ENCODE data around the gene LRRC15. TPM values are rescaled to one million over a fixed set of nuclear protein-coding genes. Genes with fewer than 3 reads are reported as not detected.

The LRRC15 gene
- total RNA-seq, 2 donors from 2014 or later = not detected

- peak; percentile 78 to 83 for ATAC-seq (replicated peaks in 1 of 2)
- H3K9me3 Mint-ChIP-seq = peaks cover 2 to 5% of the 10 kb centered on the region in 2 donors
- H3K27me3 Mint-ChIP-seq (ENCODE audit: low read depth) = peaks cover 9% of the 10 kb centered on the region
- H3K27ac Mint-ChIP-seq = no peak overlapping the region
- peaks cover 2% of the 10 kb centered on the region in 2 donors for H3K36me3 Mint-ChIP-seq (ENCODE audit: insufficient read depth in 2 of 2)
- H3K4me1 Mint-ChIP-seq (ENCODE audit: low read depth) = peaks cover 9% of the 10 kb centered on the region
- no peak overlapping the region for H3K4me3 Mint-ChIP-seq
- DNase-seq = peak; percentile 56 to 67
Observed at GRCh38 chr3:194323785-194324735, 45.5 kb downstream of the LRRC15 start.

GRCh38 chr3:194322678-194323211 lies 46.8 kb downstream of the LRRC15 start:
- peak; percentile 46 to 51 for DNase-seq
- peaks cover 15% of the 10 kb centered on the region for H3K27me3 Mint-ChIP-seq (ENCODE audit: low read depth)
- H3K36me3 Mint-ChIP-seq (ENCODE audit: insufficient read depth in 2 of 2) = peaks cover 5% of the 10 kb centered on the region in 2 donors
- H3K9me3 Mint-ChIP-seq = peaks cover 4 to 8% of the 10 kb centered on the region in 2 donors
- ATAC-seq (replicated peaks in 1 of 2) = peak; percentile 60 to 75
- H3K4me3 Mint-ChIP-seq = no peak overlapping the region
- H3K27ac Mint-ChIP-seq = no peak overlapping the region
- H3K4me1 Mint-ChIP-seq (ENCODE audit: low read depth) = peaks cover 9% of the 10 kb centered on the region

- Mint-ChIP-seq H3K27ac (no peak overlapping the region), H3K36me3 (ENCODE audit: insufficient read depth in 2 of 2) (peaks cover 5% of the 10 kb centered on the region in 2 donors), H3K9me3 (peaks cover 4 to 8% of the 10 kb centered on the region in 2 donors), H3K4me1 (ENCODE audit: low read depth) (peaks cover 9% of the 10 kb centered on the region), H3K4me3 (peak overlapping the region in 1 of 2 donors; percentile 16), H3K27me3 (ENCODE audit: low read depth) (peaks cover 20% of the 10 kb centered on the region)
- DNase-seq = no peak
- no peak for ATAC-seq (replicated peaks in 1 of 2)
Observed at GRCh38 chr3:194321693-194322640, 47.6 kb downstream of the LRRC15 start.

GRCh38 chr3:194320744-194321243 lies 48.7 kb downstream of the LRRC15 start:
- no peak for ATAC-seq (replicated peaks in 1 of 2)

GRCh38 chr3:194320100-194320499 lies 49.4 kb downstream of the LRRC15 start:
- DNase-seq = no peak
- peaks cover 34% of the 10 kb centered on the region for H3K27me3 Mint-ChIP-seq (ENCODE audit: low read depth)
- peaks cover 5% of the 10 kb centered on the region in 2 donors for H3K36me3 Mint-ChIP-seq (ENCODE audit: insufficient read depth in 2 of 2)
- no peak for ATAC-seq (replicated peaks in 1 of 2)
- no peak overlapping the region for H3K4me3 Mint-ChIP-seq
- peaks cover 4 to 8% of the 10 kb centered on the region in 2 donors for H3K9me3 Mint-ChIP-seq
- no peak overlapping the region for H3K27ac Mint-ChIP-seq
- peaks cover 22% of the 10 kb centered on the region for H3K4me1 Mint-ChIP-seq (ENCODE audit: low read depth)

More at GRCh38 chr3:194320744-194321243, 48.7 kb downstream of the LRRC15 start:
- peaks cover 30% of the 10 kb centered on the region for H3K27me3 Mint-ChIP-seq (ENCODE audit: low read depth)
- no peak overlapping the region for H3K27ac Mint-ChIP-seq
- peaks cover 5% of the 10 kb centered on the region in 2 donors for H3K36me3 Mint-ChIP-seq (ENCODE audit: insufficient read depth in 2 of 2)
- DNase-seq = no peak
- H3K9me3 Mint-ChIP-seq = peaks cover 4 to 8% of the 10 kb centered on the region in 2 donors
- H3K4me3 Mint-ChIP-seq = no peak overlapping the region
- H3K4me1 Mint-ChIP-seq (ENCODE audit: low read depth) = peaks cover 19% of the 10 kb centered on the region

DNA sequence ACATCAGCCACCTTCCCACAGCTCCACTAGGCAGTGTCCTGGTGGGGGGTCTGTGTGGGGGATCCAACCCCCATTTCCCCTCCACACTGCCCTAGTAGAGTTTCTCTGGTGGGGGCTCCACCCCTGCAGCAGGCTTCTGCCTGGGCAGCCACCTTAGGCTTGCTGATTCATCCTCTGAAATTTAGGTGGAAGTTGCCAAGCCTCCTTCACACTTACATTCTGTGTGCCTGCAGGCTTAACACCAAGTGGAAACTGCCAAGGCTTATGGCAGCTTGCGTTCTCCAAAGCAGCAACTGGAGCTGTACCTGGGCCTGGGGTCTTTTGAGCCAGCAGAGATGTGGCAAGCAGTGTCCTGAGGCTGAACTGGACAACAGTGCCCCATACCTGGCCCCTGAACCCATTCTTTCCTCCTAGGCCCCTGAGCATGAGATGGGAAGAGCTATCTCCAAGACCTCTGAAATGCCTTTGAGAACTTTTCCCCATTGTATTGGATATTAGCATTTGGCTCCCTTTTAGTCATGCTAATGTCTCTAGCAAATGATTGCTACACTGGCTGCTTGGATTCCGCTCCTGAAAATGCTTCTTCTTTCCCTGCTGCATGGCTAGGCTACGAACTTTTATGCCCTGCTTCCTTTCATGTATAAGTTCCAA lies 50.9 kb downstream of the LRRC15 start:
- no peak overlapping the region for H3K27ac Mint-ChIP-seq
- no peak overlapping the region for H3K4me3 Mint-ChIP-seq
- ATAC-seq (replicated peaks in 1 of 2) = no peak
- peaks cover 5% of the 10 kb centered on the region in 2 donors for H3K36me3 Mint-ChIP-seq (ENCODE audit: insufficient read depth in 2 of 2)
- peaks cover 25% of the 10 kb centered on the region for H3K4me1 Mint-ChIP-seq (ENCODE audit: low read depth)
- peaks cover 47% of the 10 kb centered on the region for H3K27me3 Mint-ChIP-seq (ENCODE audit: low read depth)
- peaks cover 4 to 8% of the 10 kb centered on the region in 2 donors for H3K9me3 Mint-ChIP-seq
- no peak for DNase-seq

- Mint-ChIP-seq H3K9me3 (peaks cover 4 to 8% of the 10 kb centered on the region in 2 donors), H3K36me3 (ENCODE audit: insufficient read depth in 2 of 2) (peaks cover 5% of the 10 kb centered on the region in 2 donors), H3K27ac (no peak overlapping the region), H3K4me3 (peak overlapping the region in 1 of 2 donors; percentile 49), H3K27me3 (ENCODE audit: low read depth) (peaks cover 63% of the 10 kb centered on the region), H3K4me1 (ENCODE audit: low read depth) (peaks cover 16% of the 10 kb centered on the region)
- no peak for ATAC-seq (replicated peaks in 1 of 2)
- no peak for DNase-seq
Observed at GRCh38 chr3:194316918-194317317, 52.6 kb downstream of the LRRC15 start.

- peaks cover 4 to 8% of the 10 kb centered on the region in 2 donors for H3K9me3 Mint-ChIP-seq
- no peak overlapping the region for H3K27ac Mint-ChIP-seq
- peaks cover 71% of the 10 kb centered on the region for H3K27me3 Mint-ChIP-seq (ENCODE audit: low read depth)
- H3K36me3 Mint-ChIP-seq (ENCODE audit: insufficient read depth in 2 of 2) = peaks cover 4 to 5% of the 10 kb centered on the region in 2 donors
- peak overlapping the region; percentile 75 to 82 for H3K4me3 Mint-ChIP-seq
- DNase-seq = no peak
- peak; percentile 49 to 58 for ATAC-seq (replicated peaks in 1 of 2)
- peaks cover 16% of the 10 kb centered on the region for H3K4me1 Mint-ChIP-seq (ENCODE audit: low read depth)
Observed at GRCh38 chr3:194315965-194316361, 53.6 kb downstream of the LRRC15 start.

DNA sequence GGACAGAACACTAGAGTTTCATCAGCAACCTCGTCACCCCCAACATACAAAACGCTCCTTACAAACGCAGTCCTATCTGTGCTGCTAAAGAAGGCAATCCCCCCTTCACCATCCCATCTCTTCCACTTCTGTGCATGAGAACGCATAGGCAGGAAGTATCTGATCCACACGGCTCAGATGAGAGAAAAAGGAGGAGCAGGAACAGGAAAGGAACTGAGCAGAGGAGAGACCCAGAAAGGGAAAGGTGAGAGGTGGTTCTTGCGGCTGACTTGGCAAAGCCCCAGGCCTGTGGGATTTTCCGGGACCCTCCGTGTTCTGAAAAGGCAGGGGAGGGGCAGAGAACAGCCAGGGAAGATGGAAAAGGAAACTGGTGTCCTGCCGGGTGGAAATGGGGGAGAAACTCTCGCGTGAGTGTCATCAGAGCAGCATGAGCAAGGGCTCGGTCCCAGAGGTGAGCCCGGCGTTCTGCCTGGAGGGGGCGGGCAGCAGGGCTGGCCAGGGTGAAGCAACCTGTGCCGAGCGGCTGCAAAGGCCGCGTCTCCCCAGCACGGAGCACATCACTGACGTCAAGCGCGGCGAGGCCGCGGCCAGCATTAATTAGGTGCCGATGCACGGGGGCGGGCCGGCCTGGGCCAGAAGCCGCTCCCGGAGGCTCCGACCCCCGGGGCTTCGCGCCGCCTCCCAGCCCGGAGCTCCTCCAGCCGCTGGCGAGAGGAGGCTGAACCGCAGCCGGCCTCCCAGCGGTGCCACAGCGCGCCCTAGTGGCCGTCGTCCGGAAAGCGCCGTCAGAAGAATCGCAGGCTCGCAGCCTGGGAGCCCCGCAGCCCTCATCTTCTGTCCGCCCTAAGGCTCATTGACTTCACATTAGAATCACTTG lies 54.2 kb downstream of the LRRC15 start:
- Mint-ChIP-seq H3K36me3 (ENCODE audit: insufficient read depth in 2 of 2) (peaks cover 4 to 5% of the 10 kb centered on the region in 2 donors), H3K27me3 (ENCODE audit: low read depth) (peaks cover 74% of the 10 kb centered on the region), H3K9me3 (peaks cover 4 to 8% of the 10 kb centered on the region in 2 donors), H3K4me3 (peak overlapping the region; percentile 75 to 82), H3K4me1 (ENCODE audit: low read depth) (peaks cover 16% of the 10 kb centered on the region), H3K27ac (no peak overlapping the region)
- ATAC-seq (replicated peaks in 1 of 2) (peak; percentile 89 to 92), DNase-seq (peak; percentile 85 to 91)

GRCh38 chr3:194314388-194315068 lies 55.0 kb downstream of the LRRC15 start:
- peak overlapping the region; percentile 75 to 82 for H3K4me3 Mint-ChIP-seq
- ATAC-seq (replicated peaks in 1 of 2) = no peak
- H3K36me3 Mint-ChIP-seq (ENCODE audit: insufficient read depth in 2 of 2) = peaks cover 4 to 5% of the 10 kb centered on the region in 2 donors
- H3K27ac Mint-ChIP-seq = no peak overlapping the region
- peaks cover 70% of the 10 kb centered on the region for H3K27me3 Mint-ChIP-seq (ENCODE audit: low read depth)
- DNase-seq = no peak
- H3K4me1 Mint-ChIP-seq (ENCODE audit: low read depth) = peaks cover 16% of the 10 kb centered on the region
- peaks cover 4 to 7% of the 10 kb centered on the region in 2 donors for H3K9me3 Mint-ChIP-seq

Data from activated T-cell treated with anti-CD3 and anti-CD28 coated beads, Interleukin-2, amount 50 U/mL, for 72 hours (primary cell).